HAP-1 (cell line): ENCODE measurements around the gene MSANTD1.

Experiments
- DNase-seq, 2 experiments: peaks; one replicate each; pipeline ENCODE4 v3.0.0-alpha.2; 2016 to 2020; ENCODE audit warnings: low spot score in 2 of 2
- H3K27me3 ChIP-seq: fragments of 250-450 bp; sonication (Bioruptor Pico); 2 replicates; pipeline ENCODE4 v1.5.1; 2020; ENCODE audit warnings: low read depth, mild to moderate bottlenecking, moderate library complexity
- H3K36me3 ChIP-seq: fragments of 250-450 bp; sonication (Bioruptor Pico); replicated peaks from 2 replicates; pipeline ENCODE4 v1.5.1; 2020; ENCODE audit warnings: mild to moderate bottlenecking
- H3K4me1 ChIP-seq: fragments of 250-450 bp; sonication (Bioruptor Pico); 2 replicates; pipeline ENCODE4 v1.5.1; 2020; ENCODE audit warnings: mild to moderate bottlenecking
- H3K4me3 ChIP-seq: fragments of 250-450 bp; sonication (Bioruptor Pico); 2 replicates; pipeline ENCODE4 v1.5.1; 2020; ENCODE audit warnings: mild to moderate bottlenecking, moderate library complexity
- H3K9me3 ChIP-seq: fragments of 250-450 bp; sonication (Bioruptor Pico); 2 replicates; pipeline ENCODE4 v1.5.1; 2020; ENCODE audit warnings: mild to moderate bottlenecking, moderate library complexity
- in situ Hi-C: fragments of 300-500 bp; cut with MboI; formaldehyde crosslinking; loops from 3 replicates; pipeline ENCODE4 v1.14.3; 2020; ENCODE audit warnings: low sequenced_read_pairs, inconsistent platforms, mixed read lengths

The MSANTD1 gene

GRCh38 chr4:3284734-3285557 is 36.0 kb downstream of the MSANTD1 start:
- in situ Hi-C loops: no loop called here
- H3K9me3 ChIP-seq: peaks cover 2% of the 10 kb centered on the region; the same call in 1 of the 2 replicates
- H3K27me3 ChIP-seq: no peaks in the 10 kb centered on the region
- H3K4me3 ChIP-seq: no peak overlapping the region
- H3K4me1 ChIP-seq: no peaks in the 10 kb centered on the region
- no peak for DNase-seq
- H3K36me3 ChIP-seq: no peaks in the 10 kb centered on the region

GRCh38 chr4:3285558-3286334 is 36.8 kb downstream of the MSANTD1 start:
- Histone ChIP-seq H3K27me3 (no peaks in the 10 kb centered on the region), H3K4me3 (no peak overlapping the region), H3K9me3 (peaks cover 2% of the 10 kb centered on the region; the same call in 1 of the 2 replicates), H3K4me1 (no peaks in the 10 kb centered on the region), H3K36me3 (no peaks in the 10 kb centered on the region)
- in situ Hi-C loops: no loop called here
- DNase-seq: no peak

- DNase-seq: no peak
- Histone ChIP-seq H3K4me3 (no peak overlapping the region), H3K4me1 (peaks cover 1% of the 10 kb centered on the region; the same call in 1 of the 2 replicates), H3K36me3 (no peaks in the 10 kb centered on the region), H3K9me3 (peaks cover 2% of the 10 kb centered on the region; the same call in 1 of the 2 replicates), H3K27me3 (no peaks in the 10 kb centered on the region)
- in situ Hi-C loops: no loop called here
Measured at GRCh38 chr4:3286335-3287175, 37.6 kb downstream of the MSANTD1 start.

GRCh38 chr4:3287271-3287971 is 38.5 kb downstream of the MSANTD1 start:
- no peaks in the 10 kb centered on the region for H3K36me3 ChIP-seq
- H3K27me3 ChIP-seq: no peaks in the 10 kb centered on the region
- in situ Hi-C loops: no loop called here
- peaks cover 5% of the 10 kb centered on the region; the same call in 1 of the 2 replicates for H3K4me1 ChIP-seq
- H3K9me3 ChIP-seq: no peaks in the 10 kb centered on the region
- no peak for DNase-seq
- no peak overlapping the region for H3K4me3 ChIP-seq

- H3K4me3 ChIP-seq: no peak overlapping the region
- no peaks in the 10 kb centered on the region for H3K9me3 ChIP-seq
- no peaks in the 10 kb centered on the region for H3K36me3 ChIP-seq
- H3K27me3 ChIP-seq: no peaks in the 10 kb centered on the region
- no peak for DNase-seq
- peaks cover 5% of the 10 kb centered on the region; the same call in 1 of the 2 replicates for H3K4me1 ChIP-seq
- in situ Hi-C loops: no loop called here
Measured at GRCh38 chr4:3287972-3288570, 39.1 kb downstream of the MSANTD1 start.

GRCh38 chr4:3288571-3289094 is 39.7 kb downstream of the MSANTD1 start:
- peaks cover 5% of the 10 kb centered on the region; the same call in 1 of the 2 replicates for H3K4me1 ChIP-seq
- no peaks in the 10 kb centered on the region for H3K27me3 ChIP-seq
- H3K4me3 ChIP-seq: no peak overlapping the region
- H3K36me3 ChIP-seq: no peaks in the 10 kb centered on the region
- no peak for DNase-seq
- no peaks in the 10 kb centered on the region for H3K9me3 ChIP-seq
- in situ Hi-C loops: no loop called here

- Histone ChIP-seq H3K27me3 (no peaks in the 10 kb centered on the region), H3K4me3 (no peak overlapping the region), H3K4me1 (peaks cover 10% of the 10 kb centered on the region), H3K9me3 (no peaks in the 10 kb centered on the region), H3K36me3 (no peaks in the 10 kb centered on the region)
- in situ Hi-C loops: no loop called here
- no peak for DNase-seq
Measured at GRCh38 chr4:3290476-3290875, 41.5 kb downstream of the MSANTD1 start.

- H3K27me3 ChIP-seq: no peaks in the 10 kb centered on the region
- H3K9me3 ChIP-seq: no peaks in the 10 kb centered on the region
- peaks cover 10% of the 10 kb centered on the region for H3K4me1 ChIP-seq
- DNase-seq: no peak
- no peak overlapping the region for H3K4me3 ChIP-seq
- in situ Hi-C loops: no loop called here
- H3K36me3 ChIP-seq: no peaks in the 10 kb centered on the region
Measured at GRCh38 chr4:3290889-3291321, 41.9 kb downstream of the MSANTD1 start.

GRCh38 chr4:3291411-3291968 is 42.5 kb downstream of the MSANTD1 start:
- Histone ChIP-seq H3K4me1 (peaks cover 10% of the 10 kb centered on the region), H3K27me3 (no peaks in the 10 kb centered on the region), H3K4me3 (peak overlapping the region; percentile 69), H3K36me3 (no peaks in the 10 kb centered on the region), H3K9me3 (no peaks in the 10 kb centered on the region)
- no peak for DNase-seq
- in situ Hi-C loops: no loop called here

- DNase-seq: peak in 1 of 2 experiments; percentile 61
- no peaks in the 10 kb centered on the region for H3K27me3 ChIP-seq
- H3K4me1 ChIP-seq: peaks cover 10% of the 10 kb centered on the region
- no peaks in the 10 kb centered on the region for H3K9me3 ChIP-seq
- in situ Hi-C loops: no loop called here
- H3K4me3 ChIP-seq: peak overlapping the region; percentile 69
- no peaks in the 10 kb centered on the region for H3K36me3 ChIP-seq
Measured at GRCh38 chr4:3291969-3292570, 43.1 kb downstream of the MSANTD1 start.

GRCh38 chr4:3292571-3293400 is 43.8 kb downstream of the MSANTD1 start, which contains the start of gene RGS12:
TSS of gene RGS12 (plus strand) at chr4:3293021. CDS start at chr4:3316171, 23,150 bp downstream.
- Histone ChIP-seq H3K9me3 (no peaks in the 10 kb centered on the region), H3K4me1 (peaks cover 10% of the 10 kb centered on the region), H3K36me3 (no peaks in the 10 kb centered on the region), H3K4me3 (peak within 1 kb of the TSS; percentile 69), H3K27me3 (no peaks in the 10 kb centered on the region)
- peak; percentile 93 to 97 for DNase-seq
- in situ Hi-C loops: no loop called here
